GM12873 (cell line): Measurements from ENCODE around the gene HNRNPA1L2.

Experiments used
- TF ChIP-seq, protein P1 (sequence below): IDR thresholded peaks from 2 replicates; pipeline ENCODE4 v1.5.1; 2012; ENCODE audit warnings: low read depth, mild to moderate bottlenecking, moderate library complexity, low read length, control low read depth; ENCODE audit not compliant: insufficient read depth; ENCODE audit errors: missing control alignments

Gene HNRNPA1L2

DNA sequence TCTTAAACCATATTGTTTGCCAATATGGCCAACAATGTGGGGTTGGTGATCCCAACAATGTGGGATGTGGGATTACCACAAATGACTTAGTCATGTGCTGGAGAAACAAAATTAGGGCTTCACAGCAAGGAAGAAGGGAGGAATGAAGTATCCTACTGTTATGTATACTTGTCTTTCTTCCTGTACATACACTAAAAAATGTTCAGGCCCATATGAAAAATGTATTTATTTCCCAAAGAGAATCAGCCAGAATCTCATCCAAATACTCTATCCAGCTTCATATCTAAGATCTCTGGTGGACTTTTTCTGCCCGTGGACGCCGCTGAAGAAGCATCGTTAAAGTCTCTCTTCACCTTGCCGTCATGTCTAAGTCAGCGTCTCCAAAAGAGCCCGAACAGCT lies at the start of gene HNRNPA1L2:
Gene HNRNPA1L2, plus strand, starts transcription at position 301 of the 400 bp plus-strand sequence. Its CDS starts 62 bp downstream, at position 363.
- TF ChIP-seq, protein P1, sequence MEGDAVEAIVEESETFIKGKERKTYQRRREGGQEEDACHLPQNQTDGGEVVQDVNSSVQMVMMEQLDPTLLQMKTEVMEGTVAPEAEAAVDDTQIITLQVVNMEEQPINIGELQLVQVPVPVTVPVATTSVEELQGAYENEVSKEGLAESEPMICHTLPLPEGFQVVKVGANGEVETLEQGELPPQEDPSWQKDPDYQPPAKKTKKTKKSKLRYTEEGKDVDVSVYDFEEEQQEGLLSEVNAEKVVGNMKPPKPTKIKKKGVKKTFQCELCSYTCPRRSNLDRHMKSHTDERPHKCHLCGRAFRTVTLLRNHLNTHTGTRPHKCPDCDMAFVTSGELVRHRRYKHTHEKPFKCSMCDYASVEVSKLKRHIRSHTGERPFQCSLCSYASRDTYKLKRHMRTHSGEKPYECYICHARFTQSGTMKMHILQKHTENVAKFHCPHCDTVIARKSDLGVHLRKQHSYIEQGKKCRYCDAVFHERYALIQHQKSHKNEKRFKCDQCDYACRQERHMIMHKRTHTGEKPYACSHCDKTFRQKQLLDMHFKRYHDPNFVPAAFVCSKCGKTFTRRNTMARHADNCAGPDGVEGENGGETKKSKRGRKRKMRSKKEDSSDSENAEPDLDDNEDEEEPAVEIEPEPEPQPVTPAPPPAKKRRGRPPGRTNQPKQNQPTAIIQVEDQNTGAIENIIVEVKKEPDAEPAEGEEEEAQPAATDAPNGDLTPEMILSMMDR: no peak

DNA sequence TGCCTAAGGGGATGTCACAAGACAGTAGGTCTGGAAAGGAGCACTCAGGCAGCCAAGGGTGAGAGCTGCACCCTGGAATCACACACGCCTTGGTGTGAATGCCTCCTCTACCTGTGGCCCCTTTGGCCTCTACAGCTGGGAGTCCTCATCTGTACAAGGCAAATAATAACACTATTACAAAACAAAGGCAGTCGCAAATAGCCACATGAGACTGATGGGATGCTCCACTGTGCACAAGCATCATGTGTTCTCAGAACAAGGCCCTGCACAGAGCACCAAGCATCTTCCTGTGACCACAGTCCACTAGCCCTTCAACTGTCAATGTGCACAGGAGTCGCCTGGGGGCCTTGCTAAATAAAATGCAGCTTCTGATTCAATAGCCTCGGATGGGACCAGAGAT lies 44.6 kb upstream of the HNRNPA1L2 start:
- TF ChIP-seq, protein P1: no peak

DNA sequence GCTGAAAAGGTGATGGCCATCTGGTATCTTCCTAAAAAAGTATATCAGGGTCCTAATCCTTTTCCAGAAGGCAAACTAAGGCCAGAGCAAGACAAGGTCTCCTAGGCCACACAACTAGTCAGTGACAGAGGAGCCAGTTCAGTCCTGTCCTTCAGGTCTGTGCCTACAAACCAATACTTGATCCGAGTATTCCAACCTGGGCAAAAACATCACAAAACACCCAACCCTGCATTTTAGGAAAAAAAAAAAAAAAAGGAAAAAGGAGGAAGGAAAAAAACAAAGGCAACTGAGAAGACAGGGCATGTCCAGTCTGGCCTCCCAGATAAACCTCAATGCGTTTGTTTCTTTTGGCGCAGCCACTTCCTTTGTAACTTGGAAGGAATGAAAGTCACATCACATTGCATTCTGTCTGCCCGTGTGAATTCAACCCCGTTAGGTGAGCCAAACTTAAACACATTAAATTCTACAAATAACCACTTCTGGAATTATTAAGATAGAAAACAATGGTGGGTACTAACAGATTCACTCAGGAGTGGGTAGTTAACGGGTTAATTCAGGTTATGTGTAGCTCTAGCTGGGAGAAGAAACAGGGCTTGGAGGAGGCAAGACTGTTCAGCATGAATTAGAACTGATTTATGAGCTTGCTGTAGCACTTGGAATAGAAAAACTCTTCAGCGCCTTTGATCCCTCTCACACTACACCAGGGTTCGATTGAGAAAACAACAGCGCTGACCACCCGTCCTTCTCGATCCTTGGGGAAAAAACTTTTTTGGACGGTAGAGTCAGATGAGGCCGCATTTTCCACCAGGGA lies 43.0 kb upstream of the HNRNPA1L2 start:
- TF ChIP-seq, protein P1: no peak

- TF ChIP-seq, protein P1: no peak
Observed at GRCh38 chr13:52599848-52600603, 42.2 kb upstream of the HNRNPA1L2 start.

- TF ChIP-seq, protein P1: no peak
Observed at GRCh38 chr13:52600666-52601065, 41.6 kb upstream of the HNRNPA1L2 start.

- TF ChIP-seq, protein P1: peak; percentile 46
Observed at GRCh38 chr13:52609013-52609606, 33.1 kb upstream of the HNRNPA1L2 start.
